ENCODE results near the gene MED20.

GRCh38 chr6:41921712-41921998, 716 bp upstream of the MED20 start:
- TF ChIP-seq CTCF (IDR thresholded peaks at IDR 0.05 in 8 of 11, conservative IDR thresholded peaks at IDR 0.05 in 3 of 11) (no peak), POLR2A (IDR thresholded peaks at IDR 0.05) (no peak), POLR2AphosphoS5 (IDR thresholded peaks at IDR 0.05) (no peak)
